Endothelial cell of umbilical vein (primary cell): ENCODE data around the gene RTP3. TPM values are rescaled to one million over a fixed set of nuclear protein-coding genes. Genes with fewer than 3 reads are reported as not detected.

ENCODE experiments used
- BruUV-seq: library from RNA; stranded (reverse); fragments of 400-500 nt; replicated peaks from 2 replicates; lab custom pipeline; 2021; lab: Mats Ljungman, UMichigan
- CTCF ChIA-PET: fragments of 300-600, 350-600 bp; sonication (Branson Sonifier 250); formaldehyde crosslinking; loops from one replicate; lab custom pipeline; 2021; ENCODE audit warnings: antibody characterized with exemption, inconsistent platforms; lab: Charles Lee
- POLR2A ChIA-PET: fragments of 300-600, 350-600 bp; sonication (Branson Sonifier 250); formaldehyde crosslinking; loops from one replicate; lab custom pipeline; 2021; ENCODE audit warnings: antibody characterized with exemption, inconsistent platforms; lab: Charles Lee
- DNase-seq: peaks from one replicate; pipeline ENCODE4 v3.0.0-alpha.2; 2011; ENCODE audit warnings: low read depth, low spot score
- FAIRE-seq: peaks from 2 replicates; lab custom pipeline; 2011; peaks lifted over from hg19 to GRCh38; lab: Jason Lieb, UNC
- H2AFZ ChIP-seq: 2 replicates; pipeline ENCODE4 v1.6.0; 2012; ENCODE audit warnings: low read depth, low read length, control low read depth, inconsistent platforms
- H3K27ac ChIP-seq: 2 replicates; pipeline ENCODE4 v1.5.1; 2011; ENCODE audit warnings: low read depth, mild to moderate bottlenecking, control low read depth, low read length, moderate library complexity; ENCODE audit not compliant: insufficient read depth
- H3K27me3 ChIP-seq, 2 experiments: 2 replicates each; pipeline versions ENCODE4 v1.6.0 to v1.6.1; 2011; ENCODE audit warnings: low read length in 2 of 2, mixed read lengths in 1 of 2; ENCODE audit not compliant: control insufficient read depth in 2 of 2, insufficient read depth in 2 of 2
- H3K36me3 ChIP-seq, 2 experiments: 2 replicates in 1 of 2; 3 replicates in 1 of 2; pipeline ENCODE4 v1.5.1; 2011; ENCODE audit warnings: low read length in 2 of 2, mild to moderate bottlenecking in 1 of 2, moderate library complexity in 1 of 2; ENCODE audit not compliant: control insufficient read depth in 2 of 2, insufficient read depth in 2 of 2; ENCODE audit errors: extremely low read depth in 1 of 2
- H3K4me1 ChIP-seq: 3 replicates; pipeline ENCODE4 v1.5.1; 2011; ENCODE audit warnings: mild to moderate bottlenecking, low read length; ENCODE audit not compliant: control insufficient read depth, insufficient read depth; ENCODE audit errors: extremely low read depth
- H3K4me2 ChIP-seq: 2 replicates; pipeline ENCODE4 v1.6.1; 2011; ENCODE audit warnings: low read length, control low read depth, mixed read lengths; ENCODE audit not compliant: insufficient read depth
- H3K4me3 ChIP-seq, 3 experiments: fragments of 200-600 bp in 1 of 3; sonication (generic), shearing (Covaris generic) in 1 of 3; replicated peaks in 1 of 3; 2 replicates each; pipeline ENCODE4 v1.5.1; 2011 to 2016; ENCODE audit warnings: control low read depth in 3 of 3, low read length in 3 of 3, mild to moderate bottlenecking in 2 of 3, inconsistent platforms in 1 of 3, low read depth in 1 of 3, moderate library complexity in 1 of 3; ENCODE audit not compliant: insufficient read depth in 1 of 3
- H3K79me2 ChIP-seq: 2 replicates; pipeline ENCODE4 v1.6.0; 2012; ENCODE audit warnings: low read length, inconsistent platforms; ENCODE audit not compliant: control insufficient read depth, insufficient read depth
- H3K9ac ChIP-seq: replicated peaks from 2 replicates; pipeline ENCODE3; 2011; ENCODE audit warnings: low read length, control low read depth; ENCODE audit not compliant: insufficient read depth; ENCODE audit errors: extremely low read depth
- H3K9me1 ChIP-seq: replicated peaks from 3 replicates; pipeline ENCODE4 v1.6.0; 2011; ENCODE audit warnings: mild to moderate bottlenecking, low read length; ENCODE audit not compliant: control insufficient read depth, insufficient read depth; ENCODE audit errors: extremely low read depth
- H3K9me3 ChIP-seq: replicated peaks from 2 replicates; pipeline ENCODE4 v1.5.1; 2012; ENCODE audit warnings: low read length, inconsistent platforms; ENCODE audit not compliant: control insufficient read depth, insufficient read depth
- H4K20me1 ChIP-seq: replicated peaks from 2 replicates; pipeline ENCODE3; 2011; ENCODE audit warnings: mild to moderate bottlenecking, low read length; ENCODE audit not compliant: control insufficient read depth, insufficient read depth; ENCODE audit errors: extremely low read depth
- EZH2 ChIP-seq: IDR thresholded peaks from 2 replicates; pipeline ENCODE4 v1.6.1; 2012; ENCODE audit warnings: borderline replicate concordance, low read depth, mild to moderate bottlenecking, moderate library complexity, low read length, inconsistent platforms; ENCODE audit not compliant: severe bottlenecking
- FOS ChIP-seq: IDR thresholded peaks from 2 replicates; pipeline ENCODE4 v1.6.1; 2011; ENCODE audit warnings: mild to moderate bottlenecking, low read length, moderate library complexity, borderline replicate concordance; ENCODE audit not compliant: insufficient read depth
- GATA2 ChIP-seq: IDR thresholded peaks from 2 replicates; pipeline ENCODE4 v1.7.0; 2011; ENCODE audit warnings: low read depth, mild to moderate bottlenecking, moderate library complexity, mixed read lengths, low read length; ENCODE audit not compliant: insufficient read length, insufficient read depth
- JUN ChIP-seq: IDR thresholded peaks from 2 replicates; pipeline ENCODE4 v1.6.1; 2011; ENCODE audit warnings: borderline replicate concordance, low read depth; ENCODE audit not compliant: insufficient read length, insufficient read depth
- MYC ChIP-seq: IDR thresholded peaks from one replicate; pipeline ENCODE4 v1.6.1; 2011; ENCODE audit warnings: mild to moderate bottlenecking, low read depth, low read length
- POLR2A ChIP-seq: IDR thresholded peaks from 2 replicates; pipeline ENCODE4 v1.6.1; 2012; ENCODE audit warnings: low read depth, mild to moderate bottlenecking, control low read depth, low read length
- POLR2AphosphoS5 ChIP-seq: IDR thresholded peaks from 2 replicates; pipeline ENCODE4 v1.6.1; 2012; ENCODE audit warnings: low read depth, mild to moderate bottlenecking, control low read depth, low read length, moderate library complexity; ENCODE audit not compliant: insufficient read depth
- dilution Hi-C: fragments of 300-500 bp; cut with MboI; formaldehyde crosslinking; loops from one replicate; pipeline ENCODE4 v1.15.0; 2019; ENCODE audit warnings: low sequenced_read_pairs; ENCODE audit not compliant: extremely low pct_ligation_motif_present
- intact Hi-C: fragments of 100-400 bp; cut with micrococcal nuclease; formaldehyde crosslinking; loops from one replicate; pipeline ENCODE4 v1.10.0; 2022
- polyA plus RNA-seq, 4 experiments: library from polyadenylated mRNA; depleted of rRNA in 3 of 4; stranded (reverse) in 3 of 4; unstranded in 1 of 4; fragments of >200 nt; gene quantifications; 2 replicates each; pipeline versions ENCODE4 v1.2.1 to v1.2.3, GENCODE V29; 2011 to 2012; ENCODE audit warnings: missing spikeins in 1 of 4
- total RNA-seq: library from RNA; stranded (reverse); gene quantifications from 2 replicates; pipeline ENCODE4 v1.2.3, GENCODE V29; 2021
- TF ChIP-seq, protein P1 (sequence below): IDR thresholded peaks from 2 replicates; pipeline ENCODE4 v1.6.1; 2011; ENCODE audit not compliant: insufficient read depth, insufficient read length
- TF ChIP-seq, protein P2 (sequence below), 2 donors: IDR thresholded peaks; 1 replicate in 1 of 2; 2 replicates in 1 of 2; pipeline ENCODE4 v1.5.1; 2011; ENCODE audit warnings: low read length in 2 of 2, mild to moderate bottlenecking in 2 of 2, moderate library complexity in 2 of 2, control low read depth in 1 of 2, inconsistent platforms in 1 of 2, low read depth in 1 of 2; ENCODE audit not compliant: insufficient read depth in 1 of 2; ENCODE audit errors: extremely low read depth in 1 of 2

RTP3 gene
- total and polyA plus RNA-seq, 2 donors (not counting 3 experiments of a cell fraction or from before 2014, with no cell fraction given): 0.06 TPM; not detected in 1

DNA sequence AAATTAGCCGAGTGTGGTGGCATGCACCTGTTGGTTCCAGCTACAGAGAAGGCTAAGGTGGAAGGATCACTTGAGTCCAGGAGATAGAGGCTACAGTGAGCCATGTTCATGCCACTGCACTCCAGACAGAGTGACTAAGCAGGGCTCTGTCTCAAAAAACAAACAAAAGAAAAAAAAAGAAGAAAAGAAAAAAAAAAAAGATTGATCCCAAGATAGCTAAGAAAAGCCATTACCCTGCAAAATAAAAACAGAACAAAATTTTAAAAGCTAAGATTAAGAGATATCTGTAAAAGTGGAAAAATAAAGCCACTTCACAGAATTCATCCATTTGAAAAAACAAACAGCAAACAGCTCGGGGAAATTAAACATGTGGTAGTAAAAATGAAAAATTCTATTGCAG is 44.6 kb downstream of the RTP3 start:
- POLR2A ChIA-PET: no interaction called here
- CTCF ChIA-PET: interaction anchor here (0.8 to 2.5 kb wide), 6 partner anchors 16 to 93 kb away, joined by 3 to 17 read pairs (median 3); no protein-coding TSS in a partner anchor
- no peak overlapping the region for H3K4me3 ChIP-seq
- no TSS peak for BruUV-seq
- H3K36me3 ChIP-seq: no peaks in the 10 kb centered on the region
- no peaks in the 10 kb centered on the region for H3K9me1 ChIP-seq
- intact Hi-C loops (no loop called here), dilution Hi-C loops (no loop called here)
- DNase-seq (no peak), FAIRE-seq (no peak)
- peak overlapping the region; percentile 36 for H3K27ac ChIP-seq
- peaks cover 0 to 2% of the 10 kb centered on the region in 2 experiments for H3K27me3 ChIP-seq
- peak overlapping the region; percentile 72 for H2AFZ ChIP-seq
- no peak overlapping the region for H3K4me2 ChIP-seq
- H3K4me1 ChIP-seq: peaks cover 18% of the 10 kb centered on the region
- H4K20me1 ChIP-seq: no peaks in the 10 kb centered on the region
- H3K9me3 ChIP-seq: no peaks in the 10 kb centered on the region
- TF ChIP-seq JUN (no peak), POLR2AphosphoS5 (no peak)
- no peak overlapping the region for H3K9ac ChIP-seq
- H3K79me2 ChIP-seq: no peaks in the 10 kb centered on the region

DNA sequence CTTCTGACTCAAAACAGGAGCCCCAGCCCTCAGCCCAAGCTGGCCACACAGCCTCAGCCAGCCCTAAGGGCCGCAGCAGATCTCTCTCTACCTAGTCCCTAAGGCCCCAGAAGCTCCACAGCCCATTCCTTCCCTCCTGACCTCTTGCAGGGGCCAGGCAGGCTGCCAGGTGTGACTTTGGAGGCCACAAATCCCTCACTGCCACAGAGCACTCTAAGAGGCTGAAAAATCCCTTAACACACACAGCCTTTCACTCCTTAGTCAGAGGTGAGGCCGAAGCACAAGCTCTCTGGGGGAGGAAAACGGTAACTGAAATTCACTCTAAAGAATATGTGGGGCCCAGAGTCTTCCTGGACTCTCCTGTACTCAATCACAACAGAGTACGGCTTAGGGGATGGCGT is 45.0 kb downstream of the RTP3 start:
- DNase-seq (no peak), FAIRE-seq (no peak)
- dilution Hi-C loops (no loop called here), intact Hi-C loops (no loop called here)
- Histone ChIP-seq H3K4me2 (no peak overlapping the region), H3K4me1 (peaks cover 18% of the 10 kb centered on the region), H3K27me3 (peaks cover 0 to under 1% of the 10 kb centered on the region in 2 experiments), H3K27ac (peak overlapping the region; percentile 36), H3K79me2 (no peaks in the 10 kb centered on the region), H3K4me3 (no peak overlapping the region), H4K20me1 (no peaks in the 10 kb centered on the region), H3K9me3 (no peaks in the 10 kb centered on the region), H3K9ac (no peak overlapping the region), H3K9me1 (no peaks in the 10 kb centered on the region), H2AFZ (peak overlapping the region; percentile 72), H3K36me3 (no peaks in the 10 kb centered on the region)
- BruUV-seq: no TSS peak
- ChIA-PET CTCF (interaction anchor here (1.0 to 2.5 kb wide), 5 partner anchors 16 to 93 kb away, joined by 3 to 17 read pairs (median 3); no protein-coding TSS in a partner anchor), POLR2A (no interaction called here)
- TF ChIP-seq, protein P1, sequence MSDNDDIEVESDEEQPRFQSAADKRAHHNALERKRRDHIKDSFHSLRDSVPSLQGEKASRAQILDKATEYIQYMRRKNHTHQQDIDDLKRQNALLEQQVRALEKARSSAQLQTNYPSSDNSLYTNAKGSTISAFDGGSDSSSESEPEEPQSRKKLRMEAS: no peak
- TF ChIP-seq EZH2: no peak
- no peak for TF ChIP-seq GATA2
- TF ChIP-seq MYC: no peak
- no peak for TF ChIP-seq JUN
- TF ChIP-seq POLR2A: no peak
- TF ChIP-seq, protein P2, sequence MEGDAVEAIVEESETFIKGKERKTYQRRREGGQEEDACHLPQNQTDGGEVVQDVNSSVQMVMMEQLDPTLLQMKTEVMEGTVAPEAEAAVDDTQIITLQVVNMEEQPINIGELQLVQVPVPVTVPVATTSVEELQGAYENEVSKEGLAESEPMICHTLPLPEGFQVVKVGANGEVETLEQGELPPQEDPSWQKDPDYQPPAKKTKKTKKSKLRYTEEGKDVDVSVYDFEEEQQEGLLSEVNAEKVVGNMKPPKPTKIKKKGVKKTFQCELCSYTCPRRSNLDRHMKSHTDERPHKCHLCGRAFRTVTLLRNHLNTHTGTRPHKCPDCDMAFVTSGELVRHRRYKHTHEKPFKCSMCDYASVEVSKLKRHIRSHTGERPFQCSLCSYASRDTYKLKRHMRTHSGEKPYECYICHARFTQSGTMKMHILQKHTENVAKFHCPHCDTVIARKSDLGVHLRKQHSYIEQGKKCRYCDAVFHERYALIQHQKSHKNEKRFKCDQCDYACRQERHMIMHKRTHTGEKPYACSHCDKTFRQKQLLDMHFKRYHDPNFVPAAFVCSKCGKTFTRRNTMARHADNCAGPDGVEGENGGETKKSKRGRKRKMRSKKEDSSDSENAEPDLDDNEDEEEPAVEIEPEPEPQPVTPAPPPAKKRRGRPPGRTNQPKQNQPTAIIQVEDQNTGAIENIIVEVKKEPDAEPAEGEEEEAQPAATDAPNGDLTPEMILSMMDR (IDR thresholded peaks at IDR 0.05; ENCODE audit: extremely low read depth in 1 of 2, insufficient read depth in 1 of 2, low read depth in 1 of 2, low read length in 2 of 2): no peak
- no peak for TF ChIP-seq POLR2AphosphoS5
- TF ChIP-seq FOS: no peak
